ENCODE data around the gene ZBTB7B.

Gene ZBTB7B

DNA sequence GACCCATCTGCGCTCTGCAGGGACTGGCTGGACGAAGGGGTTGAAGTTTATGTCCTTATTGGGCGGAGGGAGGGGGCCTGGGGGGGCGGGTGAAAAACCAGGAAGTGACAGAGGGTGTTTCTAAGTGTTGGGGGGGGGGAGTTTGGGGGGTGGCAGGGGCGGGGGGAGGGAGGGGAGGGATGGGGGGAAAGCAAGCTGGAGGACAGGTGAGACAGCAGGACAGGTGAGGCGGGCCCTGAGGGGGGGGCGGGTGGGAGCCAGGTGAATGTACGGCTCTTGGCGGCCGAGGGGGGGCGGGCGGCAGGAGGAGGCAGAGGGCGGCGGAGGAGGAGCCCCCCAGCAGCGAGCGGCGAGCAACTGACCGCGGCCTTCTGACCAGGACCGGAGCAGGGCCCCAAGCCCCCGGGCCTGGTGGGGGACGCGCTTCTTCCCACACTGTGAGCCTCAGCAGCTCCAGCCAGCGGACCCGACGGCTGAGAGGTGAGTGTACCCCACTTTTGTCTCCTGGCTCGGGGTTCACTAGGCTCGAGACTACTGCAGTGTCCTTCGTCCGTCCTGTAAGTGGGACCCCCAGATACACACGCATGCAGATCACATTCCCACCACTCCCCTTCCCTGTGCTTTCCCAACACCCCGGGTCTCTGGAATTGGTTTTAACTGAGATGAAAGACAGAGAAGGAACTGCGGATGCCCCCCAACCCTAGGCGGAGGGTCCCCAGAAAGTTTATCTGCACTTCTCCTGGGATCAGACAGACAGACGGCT, at the start of gene ZBTB7B:
Gene ZBTB7B, plus strand, starts transcription at position 339 of the 763 bp plus-strand sequence. CDS start 11,859 bp downstream, outside the sequence.
- DNase-seq (ENCODE audit: low read depth in 1 of 2, low spot score in 1 of 2): no peak

DNA sequence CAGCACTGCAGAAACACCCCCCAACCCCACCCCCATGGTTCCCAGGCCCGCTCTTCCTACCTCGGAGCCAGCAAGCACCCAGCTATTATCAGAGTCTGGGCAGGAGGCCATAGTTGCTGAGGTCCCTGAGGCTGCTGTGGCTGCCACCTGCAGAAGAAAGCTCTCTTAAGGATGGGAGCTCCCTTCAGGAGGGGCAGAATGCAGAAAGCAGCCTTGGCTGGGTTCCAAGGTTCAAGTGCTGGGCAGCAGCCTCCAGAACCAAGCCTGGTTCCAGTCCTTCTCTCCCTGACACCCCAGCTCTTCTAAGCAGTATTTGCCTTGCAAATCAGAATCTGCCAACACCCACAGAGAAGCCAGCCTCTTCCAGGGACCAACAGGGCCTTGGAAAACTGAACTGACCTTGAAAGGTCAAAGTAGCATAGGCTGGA, 49.0 kb upstream of the ZBTB7B start:
- no peak for DNase-seq (ENCODE audit: low read depth in 1 of 2, low spot score in 1 of 2)

DNA sequence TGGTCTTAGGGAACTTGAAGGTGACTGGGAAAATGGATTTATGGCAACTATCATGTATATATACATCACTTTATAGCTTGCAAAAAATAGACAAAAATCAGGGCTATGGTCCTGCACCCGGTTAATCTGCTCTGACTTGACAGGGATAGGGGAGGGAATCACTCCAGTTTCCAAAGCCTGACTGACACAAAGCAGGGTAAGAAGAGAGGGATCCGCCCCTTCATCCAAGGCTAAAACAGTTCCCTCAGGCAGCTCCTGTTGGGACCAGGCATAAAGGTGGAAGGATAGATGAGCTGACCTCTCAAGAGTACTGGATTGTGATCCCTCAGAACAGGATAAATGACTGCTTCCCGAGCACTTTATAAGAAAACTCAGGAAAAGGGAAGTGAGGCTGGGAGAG, 48.1 kb upstream of the ZBTB7B start:
- no peak for DNase-seq (ENCODE audit: low read depth in 1 of 2, low spot score in 1 of 2)

DNA sequence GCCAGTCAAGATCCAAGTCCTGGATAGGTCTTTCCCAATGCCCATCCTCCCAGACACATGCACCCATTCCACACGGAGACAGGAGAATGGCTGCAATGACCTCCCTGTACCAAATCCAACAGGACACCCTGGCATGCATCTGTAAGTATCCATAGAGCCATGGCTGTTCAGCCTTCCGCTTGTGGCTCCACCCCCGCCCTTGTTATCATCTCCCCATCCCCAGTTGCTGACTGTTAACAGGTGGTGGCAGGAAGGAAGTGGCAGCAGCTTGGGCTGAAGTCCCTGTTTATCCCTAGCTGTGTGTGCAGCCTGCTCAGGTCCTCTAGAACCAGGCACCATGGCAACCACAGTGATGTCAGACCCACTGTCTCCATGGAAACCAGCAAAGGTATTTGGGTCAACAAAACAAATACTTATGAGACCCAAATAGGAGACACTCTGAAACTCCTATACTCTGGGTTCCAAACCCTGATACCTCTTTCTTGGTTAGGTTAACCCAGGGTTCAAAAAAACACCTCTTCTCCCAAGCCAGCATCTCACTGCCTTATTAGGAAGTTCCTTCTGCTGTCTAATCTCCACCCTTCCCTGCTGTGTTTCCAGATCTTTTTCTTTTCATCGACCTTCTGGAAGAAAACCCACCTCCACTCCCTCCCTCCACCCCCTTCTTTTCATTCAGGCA, 47.4 kb upstream of the ZBTB7B start:
- DNase-seq (ENCODE audit: low read depth in 1 of 2, low spot score in 1 of 2): peak in 1 of 2 donors; percentile 74

DNA sequence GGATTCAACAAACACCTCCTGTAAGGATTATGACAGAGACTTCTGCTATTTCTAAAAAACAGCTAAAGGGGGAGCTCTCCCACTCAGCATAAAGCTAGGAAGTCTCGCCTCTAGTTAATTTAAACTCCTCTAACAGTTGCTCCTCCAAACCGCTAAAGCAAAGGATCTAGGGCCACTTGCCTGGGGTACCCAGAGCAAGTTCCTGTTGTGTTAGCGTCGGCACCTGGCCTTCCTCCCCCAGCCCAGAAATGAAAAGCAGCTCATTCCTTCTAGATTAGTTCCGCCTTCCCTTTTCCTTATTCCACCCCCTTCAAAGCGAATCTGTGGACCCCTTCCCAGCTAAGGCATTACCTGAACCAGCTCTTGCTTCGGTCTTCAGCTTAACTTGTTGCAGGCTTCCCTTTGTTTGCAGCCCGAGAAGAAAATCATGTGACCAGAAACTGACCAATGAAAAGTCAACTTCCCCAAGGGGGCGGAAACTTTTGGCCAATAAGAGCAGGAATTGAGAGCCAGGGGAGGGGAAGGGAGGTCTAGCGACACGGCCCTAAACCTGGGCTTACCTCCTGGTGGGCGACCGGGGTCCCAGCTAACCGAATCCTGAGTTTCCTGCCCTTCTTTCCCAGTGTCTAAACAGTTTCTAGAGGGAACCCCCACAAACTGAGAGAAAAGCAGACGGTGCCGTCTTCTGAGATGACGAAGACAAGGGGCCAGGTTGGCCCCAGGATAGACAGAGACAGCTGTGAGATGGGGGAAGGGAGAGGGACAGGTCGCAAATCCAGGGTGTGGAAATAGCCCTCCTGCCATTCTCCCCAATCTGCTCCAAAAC, 46.7 kb upstream of the ZBTB7B start, which contains the start of gene PBXIP1:
Gene PBXIP1, minus strand, starts transcription at position 382 of the 826 bp plus-strand sequence. CDS start 2,378 bp downstream, outside the sequence.
- DNase-seq (ENCODE audit: low read depth in 1 of 2, low spot score in 1 of 2): peak; percentile 52 to 76

DNA sequence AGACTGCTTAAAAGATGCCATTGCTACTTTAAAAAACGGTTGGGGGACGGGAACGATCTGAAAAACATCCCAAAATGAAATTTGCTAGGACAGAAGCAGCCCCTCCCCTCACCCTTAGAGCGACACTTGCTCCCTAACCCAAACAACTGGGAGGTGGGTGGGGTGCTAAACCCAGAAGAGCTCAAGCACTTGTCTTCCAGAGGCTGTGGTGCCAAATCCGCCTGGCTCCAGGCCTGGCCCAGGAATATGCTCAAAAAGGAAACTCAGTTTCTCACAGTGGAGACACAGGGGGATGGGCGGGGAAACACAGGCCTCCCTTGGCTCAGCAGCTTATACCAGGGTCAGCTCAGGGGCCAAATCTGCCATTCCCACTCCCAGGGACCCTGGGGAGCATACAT, 46.1 kb upstream of the ZBTB7B start:
- no peak for DNase-seq (ENCODE audit: low read depth in 1 of 2, low spot score in 1 of 2)

DNA sequence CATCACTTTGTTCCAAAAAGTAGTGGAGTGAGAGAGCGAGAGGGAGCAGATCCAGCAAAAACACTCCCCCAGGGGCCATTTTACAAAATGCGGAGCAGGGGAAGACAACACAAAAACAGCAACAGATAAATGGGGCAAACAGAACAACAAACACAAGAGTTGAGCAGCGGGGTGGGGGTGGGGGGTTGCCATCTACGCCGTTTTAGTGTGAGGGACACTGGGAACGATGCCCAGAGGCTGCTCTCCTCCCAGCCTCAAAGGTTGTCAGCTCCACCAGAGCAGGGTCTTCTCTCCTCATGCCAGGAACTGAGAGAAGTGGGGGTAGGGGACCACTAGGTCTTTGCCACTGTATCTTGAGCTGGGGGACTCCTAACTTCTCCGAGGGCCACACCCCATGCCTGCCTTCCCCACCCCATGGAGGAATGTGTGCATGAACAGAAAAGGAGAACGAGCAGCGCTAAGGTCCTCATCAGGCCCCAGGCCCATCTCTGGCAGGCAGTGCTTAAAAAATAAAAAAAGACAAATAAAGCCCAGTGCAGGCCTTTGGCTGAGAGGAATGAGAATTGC, 45.4 kb upstream of the ZBTB7B start:
- DNase-seq (ENCODE audit: low read depth in 1 of 2, low spot score in 1 of 2): no peak

DNA sequence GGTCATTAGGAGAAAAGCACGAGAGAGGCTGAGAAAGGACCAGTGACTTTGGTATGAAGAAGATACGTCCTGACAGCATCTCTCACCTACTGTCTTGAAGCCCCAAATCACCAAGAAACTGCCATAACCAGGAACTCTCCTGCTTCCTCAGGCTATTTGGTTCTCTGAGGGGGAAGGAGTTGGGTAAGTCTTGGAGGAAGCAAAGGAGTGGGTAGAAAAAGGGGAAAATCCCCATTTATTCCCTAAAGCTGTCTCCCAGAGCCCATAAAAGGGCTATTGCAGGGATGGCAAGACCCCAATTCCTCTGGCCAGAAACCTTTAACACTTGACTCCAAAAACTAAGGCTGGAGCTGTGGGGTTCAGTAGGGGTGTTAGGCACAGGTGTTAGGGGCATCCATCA, 44.6 kb upstream of the ZBTB7B start:
- no peak for DNase-seq (ENCODE audit: low read depth in 1 of 2, low spot score in 1 of 2)

DNA sequence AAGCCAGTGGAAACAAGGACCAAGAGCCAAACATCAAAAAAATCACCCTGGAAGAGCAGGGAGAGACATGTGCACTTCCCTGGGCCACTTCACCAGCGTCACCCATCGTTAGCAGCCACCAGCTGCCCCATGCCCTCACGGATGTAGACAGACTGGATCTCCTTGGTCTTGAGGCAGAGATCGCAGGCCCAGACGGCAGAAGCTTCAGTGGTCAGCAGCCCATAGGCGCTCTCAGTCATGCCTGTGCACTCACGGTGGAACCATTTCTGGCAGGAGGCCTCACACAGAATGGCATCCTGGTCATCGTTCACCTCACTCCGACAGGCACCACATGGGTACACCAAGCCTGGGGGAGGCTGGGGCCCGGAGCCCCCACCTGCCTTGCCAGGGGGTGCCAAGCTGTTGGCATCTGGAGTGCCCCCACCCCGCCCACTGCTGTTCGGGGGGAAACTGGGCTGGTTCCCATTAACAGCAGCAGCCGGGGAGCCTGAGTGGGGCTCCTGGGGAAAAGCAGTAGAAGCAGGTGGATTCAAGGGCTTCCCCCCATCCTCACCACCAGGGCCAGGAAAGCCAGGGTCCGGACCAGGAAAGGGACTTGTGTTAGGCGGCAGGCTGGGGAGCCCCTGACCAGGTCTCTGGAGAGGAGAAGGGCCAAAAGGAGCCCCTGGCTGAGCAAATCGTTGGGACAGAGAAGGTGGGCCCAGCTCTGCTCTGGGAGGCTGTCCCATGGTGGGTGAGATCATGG, 43.7 kb upstream of the ZBTB7B start:
- DNase-seq (ENCODE audit: low read depth in 1 of 2, low spot score in 1 of 2): no peak

DNA sequence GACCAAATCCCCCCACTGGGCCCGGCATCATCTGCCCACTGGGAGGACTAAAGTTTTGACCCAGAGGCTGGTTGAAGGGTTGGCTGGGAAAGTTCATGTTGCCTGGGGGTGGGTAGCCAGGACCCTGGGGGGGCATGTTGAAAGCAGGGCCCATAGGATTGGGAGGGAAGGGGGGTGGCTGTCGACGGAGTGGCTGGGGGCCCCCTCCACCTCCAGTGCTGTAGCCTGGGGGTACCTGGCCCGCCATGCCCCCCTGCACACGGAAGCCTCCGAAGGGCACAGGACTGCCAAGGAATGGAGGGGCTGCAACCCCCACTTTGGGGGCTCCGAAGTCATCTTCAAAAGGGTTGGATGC, 43.2 kb upstream of the ZBTB7B start:
- DNase-seq (ENCODE audit: low read depth in 1 of 2, low spot score in 1 of 2): no peak

DNA sequence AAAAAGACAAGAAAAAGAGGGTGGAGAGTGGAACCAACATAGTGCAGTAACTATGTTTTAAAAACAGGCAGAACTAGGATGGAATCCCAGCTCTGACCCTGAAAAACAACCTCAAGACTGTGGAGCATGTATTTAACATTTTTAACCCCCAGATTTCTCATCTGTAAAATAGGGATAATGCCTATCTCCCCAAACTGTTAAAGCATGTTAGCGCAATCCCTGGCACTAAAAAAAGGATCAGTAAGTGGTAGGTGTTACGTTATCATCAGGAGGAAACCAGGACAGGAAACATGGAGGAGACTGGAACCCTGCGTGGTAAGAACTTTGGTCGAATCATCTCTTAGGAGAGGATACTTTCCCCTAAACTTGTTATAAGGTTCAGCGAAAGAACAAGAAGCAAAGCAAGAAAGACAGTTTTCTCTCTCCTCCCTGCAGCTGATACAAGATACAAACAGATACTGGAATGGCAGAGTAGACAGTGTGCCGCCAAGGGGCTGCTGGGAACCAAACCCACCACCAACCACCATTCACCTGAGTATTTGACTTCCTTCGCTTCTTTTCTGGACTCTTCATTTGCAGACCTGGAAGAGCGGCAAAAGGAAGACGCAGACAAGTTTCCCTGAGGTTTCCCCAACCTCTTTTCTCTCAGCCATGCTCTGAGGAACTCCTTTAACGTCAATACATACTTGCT, 42.0 kb upstream of the ZBTB7B start:
- DNase-seq (ENCODE audit: low read depth in 1 of 2, low spot score in 1 of 2): no peak

DNA sequence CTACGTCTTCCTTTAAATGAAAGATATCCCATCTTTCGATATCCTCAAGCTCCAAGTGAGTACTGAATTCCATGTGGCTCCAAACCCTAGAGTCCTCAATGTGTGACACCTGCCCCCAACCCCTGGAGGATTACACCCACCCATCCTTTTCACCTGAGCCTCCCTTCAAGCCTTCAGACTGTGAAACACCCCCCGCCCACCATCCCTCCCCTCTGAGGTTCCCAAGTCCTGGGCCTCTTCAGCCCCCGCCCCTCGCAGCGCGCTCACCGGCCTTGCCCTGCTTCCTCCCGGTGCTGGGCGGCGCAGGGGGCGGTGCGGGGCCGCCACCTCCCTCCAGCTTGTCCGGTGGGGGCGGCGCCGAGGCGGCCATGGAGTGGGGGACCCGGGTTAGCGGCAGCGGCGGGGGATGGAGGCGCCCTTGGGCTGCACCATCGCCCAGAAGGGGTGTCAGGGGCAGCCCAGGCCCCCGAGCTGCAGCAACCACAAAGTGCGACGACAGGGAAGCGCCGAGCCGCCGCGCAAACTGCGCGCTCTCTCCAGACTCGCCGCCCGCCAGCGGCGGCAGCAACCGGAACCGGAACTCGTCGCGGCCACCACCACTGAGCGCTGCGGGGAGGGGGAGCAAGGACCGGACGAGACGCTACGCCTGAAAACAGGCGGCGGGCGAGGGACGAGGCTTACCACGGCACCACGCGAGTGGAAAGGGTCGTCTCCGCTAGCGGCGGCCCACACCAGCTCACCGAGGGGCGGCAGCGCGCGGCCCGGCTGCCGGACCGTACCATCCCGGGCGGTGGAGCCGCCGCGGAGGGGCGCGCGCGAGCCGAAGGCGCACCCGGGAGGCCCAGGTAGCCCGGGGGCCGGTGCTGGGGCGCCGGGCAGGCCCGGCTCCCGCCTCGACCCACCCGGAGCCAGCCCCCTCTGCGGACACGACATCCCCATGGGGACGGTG, 41.1 kb upstream of the ZBTB7B start, which contains the start of gene PYGO2:
Gene PYGO2, minus strand, starts transcription at position 576 of the 949 bp plus-strand sequence. Its CDS starts 206 bp downstream, at position 370.
- DNase-seq (ENCODE audit: low read depth in 1 of 2, low spot score in 1 of 2): peak; percentile 67 to 69

DNA sequence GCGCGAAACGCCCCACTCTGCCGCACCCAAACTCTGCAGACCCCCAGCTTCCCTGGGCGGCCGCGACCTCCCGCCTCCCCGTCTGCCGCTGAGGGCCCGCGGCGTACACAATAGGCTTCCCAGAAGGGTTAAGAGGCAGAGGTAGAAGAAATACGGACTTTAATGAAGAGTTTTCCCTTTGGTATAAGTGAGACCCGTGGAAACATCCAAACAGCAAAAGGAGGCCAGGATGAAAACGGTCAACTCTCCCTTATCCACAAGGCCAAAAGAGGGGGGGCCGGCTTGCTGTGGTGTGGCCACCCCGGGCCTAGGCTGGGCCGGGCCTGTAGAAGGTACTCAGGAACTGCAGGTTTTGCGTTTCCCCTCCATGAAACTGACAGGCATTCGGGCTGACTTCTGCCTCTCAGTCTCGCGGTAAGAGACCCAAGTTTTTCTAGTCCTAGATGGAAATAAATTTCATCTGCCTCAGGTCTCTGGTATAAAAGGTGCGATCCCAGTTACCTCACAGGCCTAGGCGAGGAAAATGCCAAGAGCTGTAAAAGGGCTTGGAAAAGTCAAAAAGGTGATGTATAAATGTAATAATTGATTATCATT, 40.3 kb upstream of the ZBTB7B start:
- DNase-seq (ENCODE audit: low read depth in 1 of 2, low spot score in 1 of 2): no peak

DNA sequence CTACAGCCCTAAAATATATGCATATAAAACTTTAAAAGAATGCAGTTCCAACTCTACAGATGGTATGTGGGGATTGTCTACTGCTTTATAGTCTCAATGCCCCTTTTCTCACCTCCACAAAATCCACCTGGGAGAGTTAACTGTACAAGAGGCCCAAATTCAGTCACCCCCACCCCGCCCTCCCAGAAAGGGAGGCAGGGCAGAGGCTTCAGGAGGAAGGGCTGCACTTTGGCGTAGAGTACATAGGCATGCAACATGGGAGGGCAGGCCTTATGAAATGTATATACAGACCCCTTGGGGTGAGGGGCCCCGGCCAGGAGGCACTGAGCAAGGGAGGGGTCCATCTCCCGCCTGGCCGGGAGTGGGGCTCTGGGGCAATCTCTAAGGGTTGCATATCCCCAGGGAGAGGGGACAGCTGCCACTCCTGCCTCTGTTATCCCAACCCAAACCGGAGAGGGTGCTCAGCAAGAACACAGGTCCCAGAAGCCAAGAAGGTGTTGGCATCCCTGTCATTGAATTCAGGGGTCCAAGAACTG, 39.7 kb upstream of the ZBTB7B start:
- no peak for DNase-seq (ENCODE audit: low read depth in 1 of 2, low spot score in 1 of 2)

DNA sequence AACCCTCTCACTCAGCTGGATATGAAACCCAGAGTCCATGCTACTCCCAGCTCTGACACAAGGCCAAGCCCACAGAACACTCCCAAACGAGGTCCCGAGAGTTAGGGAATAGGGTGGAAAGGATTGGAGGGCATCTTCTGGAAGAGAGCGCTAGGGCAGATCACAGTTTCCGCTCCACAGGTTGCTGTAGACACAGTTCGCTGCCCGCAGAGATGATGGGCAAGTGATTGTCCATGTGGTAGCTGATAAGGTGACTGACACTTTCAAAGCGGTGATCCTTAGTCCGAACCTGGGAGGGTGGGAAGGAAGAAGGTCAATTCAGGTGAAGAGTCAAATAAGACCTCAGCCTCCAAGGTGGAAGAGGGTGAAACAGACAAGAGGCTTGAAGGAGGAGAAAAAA, 39.0 kb upstream of the ZBTB7B start:
- DNase-seq (ENCODE audit: low read depth in 1 of 2, low spot score in 1 of 2): no peak

DNA sequence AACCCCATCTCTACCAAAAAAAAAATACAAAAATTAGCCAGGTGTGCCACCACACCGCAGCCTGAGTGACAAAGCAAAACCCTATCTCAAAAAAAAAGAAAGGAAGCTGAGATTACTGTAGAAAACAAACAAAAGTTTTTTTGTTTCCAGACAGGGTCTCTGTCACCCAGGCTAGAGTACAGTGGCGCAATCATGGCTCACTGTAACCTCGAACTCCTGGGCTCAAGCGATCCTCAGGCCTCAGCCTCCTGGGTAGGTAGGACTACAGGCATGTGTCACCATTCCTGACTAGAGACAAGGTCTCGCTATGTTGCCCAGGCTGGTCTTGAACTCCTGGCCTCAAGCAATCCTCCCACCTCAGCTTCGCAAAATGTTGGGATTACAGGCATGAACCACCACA, 38.2 kb upstream of the ZBTB7B start:
- DNase-seq (ENCODE audit: low read depth in 1 of 2, low spot score in 1 of 2): no peak

DNA sequence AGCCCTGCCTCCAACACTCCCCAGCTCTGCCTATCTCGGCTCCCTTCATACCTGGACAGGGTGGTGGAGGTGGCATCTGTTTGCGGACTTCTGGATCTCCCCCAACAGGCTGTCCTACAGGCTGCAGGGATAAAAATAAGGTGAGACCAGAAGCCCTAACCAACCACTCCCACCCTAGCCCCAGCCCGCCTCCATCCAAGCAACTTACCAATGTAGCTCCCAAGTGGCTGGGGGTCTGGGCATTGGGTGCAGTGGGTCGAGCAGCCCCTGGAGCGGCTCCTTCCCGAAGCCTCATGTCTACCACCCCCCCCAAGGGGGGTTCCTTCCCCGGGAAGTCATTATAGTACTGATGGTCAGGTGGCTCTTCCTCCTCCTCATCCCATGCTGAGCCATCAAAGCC, 36.5 kb upstream of the ZBTB7B start:
- DNase-seq (ENCODE audit: low read depth in 1 of 2, low spot score in 1 of 2): no peak

DNA sequence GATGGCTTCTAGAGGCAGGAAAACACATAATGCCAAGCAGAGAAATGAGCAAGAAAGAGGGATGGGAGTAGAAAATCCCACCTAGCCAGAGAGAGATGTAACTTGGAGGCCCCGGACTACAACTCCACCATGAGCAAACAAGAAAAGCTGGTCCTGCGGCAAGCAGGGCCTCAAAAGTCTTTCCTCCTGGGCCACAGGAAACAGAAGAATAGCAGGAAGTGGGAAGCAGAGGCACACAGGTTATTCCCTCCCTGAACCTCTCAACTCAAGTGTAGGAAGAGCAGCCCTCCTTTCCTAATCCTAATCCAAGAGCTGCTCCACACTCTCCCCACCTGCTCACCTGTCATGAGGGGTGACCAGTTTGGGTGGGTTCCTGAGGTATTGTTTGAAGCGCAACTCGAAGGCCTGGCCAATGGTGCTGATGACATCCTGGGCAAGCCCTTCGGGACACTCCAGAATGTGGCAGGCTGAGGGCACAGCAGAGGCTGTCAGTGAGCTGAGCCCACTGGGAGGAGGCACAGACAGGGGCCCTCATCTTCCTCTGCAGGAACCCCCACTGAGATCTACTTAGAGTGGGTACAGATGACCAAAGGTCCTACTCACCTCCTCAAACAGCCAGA, 35.2 kb upstream of the ZBTB7B start:
- no peak for DNase-seq (ENCODE audit: low read depth in 1 of 2, low spot score in 1 of 2)

Measured in activated CD4-positive, alpha-beta T cell treated with anti-CD3 and anti-CD28 coated beads, Interleukin-2, amount 50 U/mL, for 24 hours (primary cell).